AG09309 (cell line): ENCODE measurements around the gene DNAH17.

Experiments used
- DNase-seq: peaks from one replicate; pipeline ENCODE4 v3.0.0-alpha.2; 2010; ENCODE audit warnings: low read depth
- H3K4me3 ChIP-seq: 2 replicates; pipeline ENCODE4 v1.5.1; 2011; ENCODE audit warnings: mild to moderate bottlenecking, low read depth, low read length, moderate library complexity; ENCODE audit not compliant: control insufficient read depth
- TF ChIP-seq, protein P1 (sequence below): IDR thresholded peaks from 2 replicates; pipeline ENCODE4 v1.5.1; 2011; ENCODE audit warnings: mild to moderate bottlenecking, low read depth, low read length, inconsistent platforms; ENCODE audit not compliant: insufficient read depth, control insufficient read depth; ENCODE audit errors: missing control alignments

Gene DNAH17

GRCh38 chr17:78403822-78404221 lies 173.4 kb downstream of the DNAH17 start:
- TF ChIP-seq, protein P1, sequence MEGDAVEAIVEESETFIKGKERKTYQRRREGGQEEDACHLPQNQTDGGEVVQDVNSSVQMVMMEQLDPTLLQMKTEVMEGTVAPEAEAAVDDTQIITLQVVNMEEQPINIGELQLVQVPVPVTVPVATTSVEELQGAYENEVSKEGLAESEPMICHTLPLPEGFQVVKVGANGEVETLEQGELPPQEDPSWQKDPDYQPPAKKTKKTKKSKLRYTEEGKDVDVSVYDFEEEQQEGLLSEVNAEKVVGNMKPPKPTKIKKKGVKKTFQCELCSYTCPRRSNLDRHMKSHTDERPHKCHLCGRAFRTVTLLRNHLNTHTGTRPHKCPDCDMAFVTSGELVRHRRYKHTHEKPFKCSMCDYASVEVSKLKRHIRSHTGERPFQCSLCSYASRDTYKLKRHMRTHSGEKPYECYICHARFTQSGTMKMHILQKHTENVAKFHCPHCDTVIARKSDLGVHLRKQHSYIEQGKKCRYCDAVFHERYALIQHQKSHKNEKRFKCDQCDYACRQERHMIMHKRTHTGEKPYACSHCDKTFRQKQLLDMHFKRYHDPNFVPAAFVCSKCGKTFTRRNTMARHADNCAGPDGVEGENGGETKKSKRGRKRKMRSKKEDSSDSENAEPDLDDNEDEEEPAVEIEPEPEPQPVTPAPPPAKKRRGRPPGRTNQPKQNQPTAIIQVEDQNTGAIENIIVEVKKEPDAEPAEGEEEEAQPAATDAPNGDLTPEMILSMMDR: no peak
- no peak for DNase-seq

GRCh38 chr17:78401891-78402290 lies 175.3 kb downstream of the DNAH17 start:
- TF ChIP-seq, protein P1: no peak
- H3K4me3 ChIP-seq: no peak overlapping the region
- DNase-seq: no peak

More at GRCh38 chr17:78403822-78404221, 173.4 kb downstream of the DNAH17 start:
- no peak overlapping the region for H3K4me3 ChIP-seq

DNA sequence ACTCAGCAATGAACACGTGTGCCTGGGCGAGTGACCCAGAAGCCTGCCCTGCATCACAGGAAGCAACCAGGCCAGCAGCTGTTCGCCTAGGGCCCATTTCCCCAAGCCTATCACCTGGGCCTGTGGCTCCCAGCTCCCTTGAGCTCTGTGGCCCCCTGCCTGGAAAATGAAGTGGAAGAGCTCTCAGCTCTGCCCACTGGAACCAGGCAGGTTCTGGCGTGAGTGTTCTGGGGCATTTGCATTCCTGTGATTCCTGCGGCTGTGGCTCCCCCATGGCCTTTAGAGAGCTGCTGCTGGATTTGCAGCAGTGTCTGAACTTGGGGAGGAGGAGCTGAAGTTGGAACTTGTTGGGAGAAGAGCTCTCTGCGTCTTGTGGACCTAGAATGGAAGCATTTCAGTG lies 175.9 kb downstream of the DNAH17 start:
- no peak for DNase-seq
- no peak overlapping the region for H3K4me3 ChIP-seq
- TF ChIP-seq, protein P1: no peak

DNA sequence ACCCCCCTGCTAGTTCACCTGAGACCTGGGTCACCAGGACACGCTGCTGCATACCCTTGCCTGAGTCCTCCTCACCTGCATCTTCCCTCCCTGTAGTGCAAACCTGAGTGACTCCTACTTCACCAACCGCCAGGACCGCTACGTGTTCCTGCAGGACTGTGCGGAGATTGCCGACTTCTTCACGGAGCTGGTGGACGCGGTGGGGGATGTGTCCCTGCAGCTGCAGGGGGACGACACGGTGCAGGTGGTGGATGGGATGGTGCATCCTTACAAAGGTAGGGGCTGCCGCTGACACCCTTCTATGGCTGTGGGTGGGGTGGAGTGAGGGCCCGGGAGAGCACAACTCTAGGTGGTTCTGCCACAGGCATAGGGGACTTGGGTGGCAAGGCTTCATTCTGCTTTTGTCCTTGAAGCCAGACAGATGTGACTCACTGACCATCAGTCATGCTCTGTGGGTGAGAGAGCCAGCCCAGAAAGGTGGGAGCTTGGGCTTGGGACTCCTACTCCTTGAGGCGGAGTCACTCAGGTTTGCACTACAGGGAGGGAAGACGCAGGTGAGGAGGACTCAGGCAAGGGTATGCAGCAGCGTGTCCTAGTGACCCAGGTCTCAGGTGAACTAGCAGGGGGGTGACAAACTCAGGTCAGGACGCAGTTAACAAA lies 176.5 kb downstream of the DNAH17 start:
- TF ChIP-seq, protein P1: no peak

GRCh38 chr17:78399693-78400144 lies 177.5 kb downstream of the DNAH17 start:
- TF ChIP-seq, protein P1: no peak
- DNase-seq: no peak

More for the DNA sequence above, 176.5 kb downstream of the DNAH17 start:
- DNase-seq: no peak
- no peak overlapping the region for H3K4me3 ChIP-seq

GRCh38 chr17:78399028-78399692 lies 178.0 kb downstream of the DNAH17 start:
- H3K4me3 ChIP-seq: no peak overlapping the region
- DNase-seq: no peak
- TF ChIP-seq, protein P1: no peak

More at GRCh38 chr17:78399693-78400144, 177.5 kb downstream of the DNAH17 start:
- no peak overlapping the region for H3K4me3 ChIP-seq
